IMR-90 (cell line): ENCODE results near the gene PNRC2. TPM values are rescaled to one million over a fixed set of nuclear protein-coding genes. Genes with fewer than 3 reads are reported as not detected.

ENCODE experiments used
- ATAC-seq: fragments of 200-7000 bp; cut with Tn5 transposase; 2 replicates; pipeline ENCODE4 v1.9.1; 2020; ENCODE audit warnings: low read depth, mild to moderate bottlenecking, moderate library complexity
- BruUV-seq: library from RNA; stranded (reverse); fragments of 400-500 nt; replicated peaks from 2 replicates; lab custom pipeline; 2021; lab: Mats Ljungman, UMichigan
- CTCF ChIA-PET: fragments of 300-600 bp; formaldehyde crosslinking; extraction: SDS; loops from one replicate; lab custom pipeline; 2021; ENCODE audit warnings: antibody characterized with exemption; lab: Yijun Ruan, JAX
- POLR2A ChIA-PET: fragments of 300-600 bp; sonication (Branson Sonifier 250); formaldehyde crosslinking; loops from one replicate; lab custom pipeline; 2022; ENCODE audit warnings: antibody characterized with exemption; ENCODE audit not compliant: unreplicated experiment; lab: Charles Lee
- DNase-seq: peaks from one replicate; pipeline ENCODE4 v3.0.0; 2013
- H2AFZ ChIP-seq: replicated peaks from 2 replicates; pipeline ENCODE3; 2013; ENCODE audit warnings: low read length, mild to moderate bottlenecking; ENCODE audit not compliant: poor library complexity
- H2AK5ac ChIP-seq: 2 replicates; pipeline ENCODE4 v1.6.1; 2013; ENCODE audit warnings: low read depth, low read length, inconsistent platforms
- H2AK9ac ChIP-seq: replicated peaks from 2 replicates; pipeline ENCODE3; 2013; ENCODE audit warnings: mild to moderate bottlenecking, low read depth, low read length, moderate library complexity; ENCODE audit not compliant: poor library complexity
- H2BK120ac ChIP-seq: 2 replicates; pipeline ENCODE4 v1.6.1; 2013; ENCODE audit warnings: low read depth, low read length, inconsistent platforms
- H2BK15ac ChIP-seq: 3 replicates; pipeline ENCODE4 v1.6.1; 2013; ENCODE audit warnings: low read depth, low read length, inconsistent platforms
- H2BK20ac ChIP-seq: 2 replicates; pipeline ENCODE4 v1.6.1; 2013; ENCODE audit warnings: low read depth, mild to moderate bottlenecking, inconsistent platforms, low read length, moderate library complexity
- H2BK5ac ChIP-seq: 2 replicates; pipeline ENCODE4 v1.6.1; 2013; ENCODE audit warnings: mild to moderate bottlenecking, low read depth, low read length, inconsistent platforms; ENCODE audit not compliant: poor library complexity, severe bottlenecking
- H3K14ac ChIP-seq: replicated peaks from 2 replicates; pipeline ENCODE4 v1.6.1; 2013; ENCODE audit warnings: low read depth, low read length, inconsistent platforms
- H3K18ac ChIP-seq: 2 replicates; pipeline ENCODE4 v1.6.1; 2013; ENCODE audit warnings: low read depth, low read length, control low read depth
- H3K23ac ChIP-seq: 2 replicates; pipeline ENCODE4 v1.6.1; 2013; ENCODE audit warnings: low read depth, low read length, inconsistent platforms
- H3K27ac ChIP-seq: 2 replicates; pipeline ENCODE4 v1.5.1; 2013; ENCODE audit warnings: mild to moderate bottlenecking, control low read depth, low read length; ENCODE audit not compliant: insufficient read depth
- H3K27me3 ChIP-seq: 2 replicates; pipeline ENCODE4 v1.6.1; 2013; ENCODE audit warnings: low read length; ENCODE audit not compliant: control insufficient read depth, insufficient read depth
- H3K36me3 ChIP-seq: 2 replicates; pipeline ENCODE4 v1.6.1; 2013; ENCODE audit warnings: low read length, mixed read lengths; ENCODE audit not compliant: control insufficient read depth, insufficient read depth
- H3K4ac ChIP-seq: 2 replicates; pipeline ENCODE4 v1.6.1; 2013; ENCODE audit warnings: low read depth, low read length, inconsistent platforms
- H3K4me1 ChIP-seq: 2 replicates; pipeline ENCODE4 v1.6.1; 2013; ENCODE audit warnings: low read length, mixed read lengths; ENCODE audit not compliant: control insufficient read depth, insufficient read depth
- H3K4me2 ChIP-seq: 2 replicates; pipeline ENCODE4 v1.6.1; 2013; ENCODE audit warnings: low read depth, mild to moderate bottlenecking, control low read depth, low read length, moderate library complexity
- H3K4me3 ChIP-seq: 2 replicates; pipeline ENCODE4 v1.5.1; 2013; ENCODE audit warnings: low read depth, mild to moderate bottlenecking, control low read depth, low read length, moderate library complexity; ENCODE audit not compliant: insufficient read depth
- H3K56ac ChIP-seq: 2 replicates; pipeline ENCODE4 v1.6.1; 2013; ENCODE audit warnings: low read length, inconsistent platforms; ENCODE audit not compliant: insufficient read depth; ENCODE audit errors: extremely low read depth
- H3K79me1 ChIP-seq, 2 experiments: 2 replicates each; pipeline ENCODE4 v1.6.1; 2013; ENCODE audit warnings: low read length in 2 of 2, inconsistent platforms in 1 of 2, low read depth in 1 of 2
- H3K9ac ChIP-seq: 2 replicates; pipeline ENCODE4 v1.6.1; 2013; ENCODE audit warnings: low read depth, low read length, control low read depth
- H3K9me1 ChIP-seq: 2 replicates; pipeline ENCODE4 v1.6.1; 2013; ENCODE audit warnings: low read length, inconsistent platforms; ENCODE audit not compliant: insufficient read depth
- H3K9me3 ChIP-seq: 2 replicates; pipeline ENCODE4 v1.6.1; 2013; ENCODE audit warnings: low read length; ENCODE audit not compliant: control insufficient read depth, insufficient read depth
- H4K20me1 ChIP-seq: 2 replicates; pipeline ENCODE4 v1.6.1; 2013; ENCODE audit warnings: low read length, inconsistent platforms; ENCODE audit not compliant: insufficient read depth
- H4K5ac ChIP-seq: 2 replicates; pipeline ENCODE4 v1.6.1; 2013; ENCODE audit warnings: mild to moderate bottlenecking, low read depth, low read length, control low read depth
- H4K8ac ChIP-seq, 2 experiments: 2 replicates each; pipeline ENCODE4 v1.6.1; 2013; ENCODE audit warnings: low read depth in 2 of 2, low read length in 2 of 2, control low read depth in 1 of 2, inconsistent platforms in 1 of 2
- H4K91ac ChIP-seq: 2 replicates; pipeline ENCODE4 v1.6.1; 2013; ENCODE audit warnings: low read depth, low read length, inconsistent platforms; ENCODE audit not compliant: insufficient read depth
- CEBPB ChIP-seq: IDR thresholded peaks from 2 replicates; pipeline ENCODE4 v1.6.1; 2012; ENCODE audit warnings: low read depth, low read length, improper control_type of control experiment
- CHD1 ChIP-seq: IDR thresholded peaks from 2 replicates; pipeline ENCODE4 v1.6.1; 2012; ENCODE audit warnings: low read depth, low read length, improper control_type of control experiment
- FOS ChIP-seq: fragments of 150-350 bp; IDR thresholded peaks from 2 replicates; pipeline ENCODE4 v1.6.1; 2016; ENCODE audit warnings: low read depth, low read length
- MAFK ChIP-seq: IDR thresholded peaks from 2 replicates; pipeline ENCODE4 v1.6.1; 2012; ENCODE audit warnings: low read depth, low read length, improper control_type of control experiment
- MAZ ChIP-seq: IDR thresholded peaks from 2 replicates; pipeline ENCODE4 v1.6.1; 2012; ENCODE audit warnings: low read depth, mild to moderate bottlenecking, low read length, improper control_type of control experiment, moderate library complexity, borderline replicate concordance
- MXI1 ChIP-seq: IDR thresholded peaks from 2 replicates; pipeline ENCODE4 v1.6.1; 2012; ENCODE audit warnings: low read depth, mild to moderate bottlenecking, low read length, moderate library complexity, borderline replicate concordance
- NFE2L2 ChIP-seq: fragments of 150-350 bp; IDR thresholded peaks from 2 replicates; pipeline ENCODE4 v1.6.1; 2016; ENCODE audit warnings: low read depth, mild to moderate bottlenecking, low read length
- POLR2A ChIP-seq: IDR thresholded peaks from 2 replicates; pipeline ENCODE4 v1.6.1; 2012; ENCODE audit warnings: mild to moderate bottlenecking, low read depth, low read length
- RAD21 ChIP-seq: IDR thresholded peaks from 2 replicates; pipeline ENCODE4 v1.6.1; 2012; ENCODE audit warnings: low read length, improper control_type of control experiment
- RCOR1 ChIP-seq: IDR thresholded peaks from 2 replicates; pipeline ENCODE4 v1.6.1; 2012; ENCODE audit warnings: mild to moderate bottlenecking, low read length, improper control_type of control experiment; ENCODE audit not compliant: insufficient replicate concordance
- RFX5 ChIP-seq: IDR thresholded peaks from 2 replicates; pipeline ENCODE4 v1.8.0; 2012; ENCODE audit warnings: low read depth, mild to moderate bottlenecking, low read length, moderate library complexity
- SMC3 ChIP-seq: fragments of 150-350 bp; IDR thresholded peaks from 2 replicates; pipeline ENCODE4 v1.6.1; 2016; ENCODE audit warnings: low read depth, mild to moderate bottlenecking, antibody characterized with exemption, low read length, moderate library complexity
- WGBS, 2 experiments: methylation state at CpG; one replicate each; pipeline versions ENCODE4 v1.1.5 to v1.1.7; 2013; ENCODE audit warnings: missing lambda C conversion rate in 2 of 2; ENCODE audit not compliant: insufficient read length in 1 of 2; ENCODE audit errors: extremely low coverage in 2 of 2; 5-methylcytosine and 5-hydroxymethylcytosine counted together
- dilution Hi-C: fragments of 300-500 bp; cut with HindIII; formaldehyde crosslinking; loops from one replicate; pipeline ENCODE4 v1.14.3; 2018; ENCODE audit warnings: low sequenced_read_pairs; ENCODE audit not compliant: unreplicated experiment
- in situ Hi-C: fragments of 300-500 bp; cut with MboI; formaldehyde crosslinking; loops from 3 replicates; pipeline ENCODE4 v1.14.3; 2019; ENCODE audit warnings: low sequenced_read_pairs, inconsistent platforms, mixed read lengths
- intact Hi-C: fragments of 100-400 bp; cut with micrococcal nuclease; formaldehyde crosslinking; loops from 2 replicates; pipeline ENCODE4 v1.10.0; 2022
- polyA plus RNA-seq, 3 experiments: library from polyadenylated mRNA; depleted of rRNA; stranded (reverse); fragments of >200 nt; gene quantifications; 2 replicates each; pipeline ENCODE4 v1.2.3, GENCODE V29; 2012; ENCODE audit warnings: low replicate concordance in 1 of 3
- total RNA-seq: library from RNA; depleted of rRNA; stranded (reverse); fragments of >200 nt; gene quantifications from 2 replicates; pipeline ENCODE4 v1.2.3, GENCODE V29; 2012
- TF ChIP-seq, protein P1 (sequence below): fragments of 150-350 bp; IDR thresholded peaks from 2 replicates; pipeline ENCODE4 v1.6.1; 2017; ENCODE audit warnings: mild to moderate bottlenecking, antibody characterized with exemption, low read length, low read depth
- TF ChIP-seq, protein P2 (sequence below): conservative IDR thresholded peaks from 2 replicates; pipeline ENCODE4 v1.5.1; 2012; ENCODE audit warnings: mild to moderate bottlenecking, low read depth, low read length, improper control_type of control experiment
- TF ChIP-seq, protein P3 (sequence below): fragments of 150-350 bp; IDR thresholded peaks from 2 replicates; pipeline ENCODE4 v1.6.1; 2016; ENCODE audit warnings: low read depth, mild to moderate bottlenecking, low read length, moderate library complexity, borderline replicate concordance

PNRC2 gene
- total and polyA plus RNA-seq, 2 of the 4 experiments (the other 2 are of a cell fraction), result 50.6 to 76.0 TPM

DNA sequence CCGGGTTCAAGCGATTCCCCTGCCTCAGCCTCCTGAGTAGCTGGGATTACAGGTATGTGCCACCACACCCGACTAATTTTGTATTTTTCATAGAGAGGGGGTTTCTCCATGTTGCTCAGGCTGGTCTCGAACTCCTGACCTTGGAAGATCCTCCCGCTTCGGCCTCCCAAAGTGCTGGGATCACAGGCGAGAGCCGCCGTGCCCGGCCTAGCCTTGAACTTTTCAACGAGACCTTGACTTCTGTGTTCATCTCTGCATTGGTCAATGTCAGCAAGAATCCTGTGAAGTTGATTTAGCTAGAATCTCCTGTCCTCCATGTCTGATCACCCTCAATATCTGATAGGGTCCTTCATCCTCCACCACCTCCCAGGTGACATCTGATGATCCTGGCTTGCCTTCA lies 35.0 kb upstream of the PNRC2 start:
- no peak overlapping the region for H2BK20ac ChIP-seq
- H2AFZ ChIP-seq, result no peak overlapping the region
- H3K4ac ChIP-seq, result no peak overlapping the region
- H3K56ac ChIP-seq, result no peak overlapping the region
- H3K14ac ChIP-seq, result no peak overlapping the region
- no peak overlapping the region for H3K4me3 ChIP-seq
- H3K18ac ChIP-seq, result no peak overlapping the region
- no peak overlapping the region for H2AK5ac ChIP-seq
- intact Hi-C loops (no loop called here), in situ Hi-C loops (no loop called here), dilution Hi-C loops (no loop called here)
- POLR2A ChIA-PET, result no interaction called here
- H3K9me3 ChIP-seq, result no peaks in the 10 kb centered on the region
- WGBS, 2 experiments, result 60% methylated on average over 1 of the region's 11 CpGs; no CpG with 5 or more reads in 1 of the 2 experiments
- no peak overlapping the region for H2AK9ac ChIP-seq
- H3K27me3 ChIP-seq, result peaks cover 16% of the 10 kb centered on the region
- H3K4me2 ChIP-seq, result no peak overlapping the region
- no peaks in the 10 kb centered on the region for H3K9me1 ChIP-seq
- no TSS peak for BruUV-seq
- CTCF ChIA-PET, result no interaction called here
- no peak overlapping the region for H2BK120ac ChIP-seq
- ATAC-seq, result no peak
- H3K9ac ChIP-seq, result no peak overlapping the region
- no peak for DNase-seq
- H2BK5ac ChIP-seq, result no peak overlapping the region
- H4K20me1 ChIP-seq, result no peaks in the 10 kb centered on the region
- no peak overlapping the region for H4K8ac ChIP-seq
- no peak overlapping the region for H2BK15ac ChIP-seq
- no peak overlapping the region for H4K5ac ChIP-seq
- no peak overlapping the region for H4K91ac ChIP-seq
- no peaks in the 10 kb centered on the region for H3K36me3 ChIP-seq
- no peak overlapping the region for H3K23ac ChIP-seq
- no peak overlapping the region for H3K27ac ChIP-seq
- H3K79me1 ChIP-seq, result no peaks in the 10 kb centered on the region
- H3K4me1 ChIP-seq, result peaks cover 2% of the 10 kb centered on the region; the same call in 1 of the 2 replicates
- TF ChIP-seq POLR2A (no peak), CHD1 (no peak), SMC3 (no peak), MAFK (no peak), NFE2L2 (no peak), RFX5 (no peak), MAZ (no peak), RAD21 (no peak), MXI1 (no peak), RCOR1 (no peak), FOS (no peak), CEBPB (no peak)
- TF ChIP-seq, protein P1, sequence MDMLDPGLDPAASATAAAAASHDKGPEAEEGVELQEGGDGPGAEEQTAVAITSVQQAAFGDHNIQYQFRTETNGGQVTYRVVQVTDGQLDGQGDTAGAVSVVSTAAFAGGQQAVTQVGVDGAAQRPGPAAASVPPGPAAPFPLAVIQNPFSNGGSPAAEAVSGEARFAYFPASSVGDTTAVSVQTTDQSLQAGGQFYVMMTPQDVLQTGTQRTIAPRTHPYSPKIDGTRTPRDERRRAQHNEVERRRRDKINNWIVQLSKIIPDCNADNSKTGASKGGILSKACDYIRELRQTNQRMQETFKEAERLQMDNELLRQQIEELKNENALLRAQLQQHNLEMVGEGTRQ, result no peak
- TF ChIP-seq, protein P2, sequence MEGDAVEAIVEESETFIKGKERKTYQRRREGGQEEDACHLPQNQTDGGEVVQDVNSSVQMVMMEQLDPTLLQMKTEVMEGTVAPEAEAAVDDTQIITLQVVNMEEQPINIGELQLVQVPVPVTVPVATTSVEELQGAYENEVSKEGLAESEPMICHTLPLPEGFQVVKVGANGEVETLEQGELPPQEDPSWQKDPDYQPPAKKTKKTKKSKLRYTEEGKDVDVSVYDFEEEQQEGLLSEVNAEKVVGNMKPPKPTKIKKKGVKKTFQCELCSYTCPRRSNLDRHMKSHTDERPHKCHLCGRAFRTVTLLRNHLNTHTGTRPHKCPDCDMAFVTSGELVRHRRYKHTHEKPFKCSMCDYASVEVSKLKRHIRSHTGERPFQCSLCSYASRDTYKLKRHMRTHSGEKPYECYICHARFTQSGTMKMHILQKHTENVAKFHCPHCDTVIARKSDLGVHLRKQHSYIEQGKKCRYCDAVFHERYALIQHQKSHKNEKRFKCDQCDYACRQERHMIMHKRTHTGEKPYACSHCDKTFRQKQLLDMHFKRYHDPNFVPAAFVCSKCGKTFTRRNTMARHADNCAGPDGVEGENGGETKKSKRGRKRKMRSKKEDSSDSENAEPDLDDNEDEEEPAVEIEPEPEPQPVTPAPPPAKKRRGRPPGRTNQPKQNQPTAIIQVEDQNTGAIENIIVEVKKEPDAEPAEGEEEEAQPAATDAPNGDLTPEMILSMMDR, result no peak
- TF ChIP-seq, protein P3, sequence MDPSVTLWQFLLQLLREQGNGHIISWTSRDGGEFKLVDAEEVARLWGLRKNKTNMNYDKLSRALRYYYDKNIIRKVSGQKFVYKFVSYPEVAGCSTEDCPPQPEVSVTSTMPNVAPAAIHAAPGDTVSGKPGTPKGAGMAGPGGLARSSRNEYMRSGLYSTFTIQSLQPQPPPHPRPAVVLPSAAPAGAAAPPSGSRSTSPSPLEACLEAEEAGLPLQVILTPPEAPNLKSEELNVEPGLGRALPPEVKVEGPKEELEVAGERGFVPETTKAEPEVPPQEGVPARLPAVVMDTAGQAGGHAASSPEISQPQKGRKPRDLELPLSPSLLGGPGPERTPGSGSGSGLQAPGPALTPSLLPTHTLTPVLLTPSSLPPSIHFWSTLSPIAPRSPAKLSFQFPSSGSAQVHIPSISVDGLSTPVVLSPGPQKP, result no peak
